ENCODE results near the gene PRPH. TPM values are rescaled to one million over a fixed set of nuclear protein-coding genes. Genes with fewer than 3 reads are reported as not detected.

Gene PRPH
- total and polyA plus RNA-seq, 2 of the 13 experiments (the other 11 are each of a cell fraction or from before 2014, with no cell fraction given) = 0.12 TPM; not detected in 1

GRCh38 chr12:49347311-49348193 lies 52.6 kb downstream of the PRPH start (continued):
- TF ChIP-seq, protein P1, sequence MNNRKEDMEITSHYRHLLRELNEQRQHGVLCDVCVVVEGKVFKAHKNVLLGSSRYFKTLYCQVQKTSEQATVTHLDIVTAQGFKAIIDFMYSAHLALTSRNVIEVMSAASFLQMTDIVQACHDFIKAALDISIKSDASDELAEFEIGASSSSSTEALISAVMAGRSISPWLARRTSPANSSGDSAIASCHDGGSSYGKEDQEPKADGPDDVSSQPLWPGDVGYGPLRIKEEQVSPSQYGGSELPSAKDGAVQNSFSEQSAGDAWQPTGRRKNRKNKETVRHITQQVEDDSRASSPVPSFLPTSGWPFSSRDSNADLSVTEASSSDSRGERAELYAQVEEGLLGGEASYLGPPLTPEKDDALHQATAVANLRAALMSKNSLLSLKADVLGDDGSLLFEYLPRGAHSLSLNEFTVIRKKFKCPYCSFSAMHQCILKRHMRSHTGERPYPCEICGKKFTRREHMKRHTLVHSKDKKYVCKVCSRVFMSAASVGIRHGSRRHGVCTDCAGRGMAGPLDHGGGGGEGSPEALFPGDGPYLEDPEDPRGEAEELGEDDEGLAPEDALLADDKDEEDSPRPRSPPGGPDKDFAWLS (CRISPR knock-in tag; IDR thresholded peaks at IDR 0.05; ENCODE audit: borderline replicate concordance) = 0 out of 2 replicates have a peak, but pooled peaks have one; percentile 93
- peak; percentile 97 for TF ChIP-seq KDM3A (CRISPR knock-in tag; IDR thresholded peaks at IDR 0.05; ENCODE audit: low read depth)
- peak; percentile 93 for TF ChIP-seq ELF4 (CRISPR knock-in tag; IDR thresholded peaks at IDR 0.05; ENCODE audit: borderline replicate concordance)
- TF ChIP-seq MATR3 (CRISPR knock-in tag; IDR thresholded peaks at IDR 0.05) = no peak
- no peak for TF ChIP-seq PBX2 (CRISPR knock-in tag; IDR thresholded peaks at IDR 0.05)
- TF ChIP-seq ZFP41 (CRISPR knock-in tag; IDR thresholded peaks at IDR 0.05; ENCODE audit: borderline replicate concordance) = 0 out of 2 replicates have a peak, but pooled peaks have one; percentile 71
- TF ChIP-seq, protein P2, sequence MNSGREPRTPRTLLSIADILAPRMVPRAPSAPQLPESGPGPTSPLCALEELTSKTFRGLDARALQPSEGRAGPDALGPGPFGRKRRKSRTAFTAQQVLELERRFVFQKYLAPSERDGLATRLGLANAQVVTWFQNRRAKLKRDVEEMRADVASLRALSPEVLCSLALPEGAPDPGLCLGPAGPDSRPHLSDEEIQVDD (CRISPR knock-in tag; IDR thresholded peaks at IDR 0.05; ENCODE audit: borderline replicate concordance) = no peak
- TF ChIP-seq ZNF768 (CRISPR knock-in tag; IDR thresholded peaks at IDR 0.05) = peak; percentile 71; the same call in 1 of the 2 replicates
- TF ChIP-seq TOE1 (CRISPR knock-in tag; IDR thresholded peaks at IDR 0.05) = no peak
- TF ChIP-seq PHF20 (CRISPR knock-in tag; IDR thresholded peaks at IDR 0.05) = peak; percentile 81
- peak; percentile 79; the same call in 1 of the 2 replicates for TF ChIP-seq ZKSCAN8 (CRISPR knock-in tag; IDR thresholded peaks at IDR 0.05; ENCODE audit: borderline replicate concordance)
- TF ChIP-seq ZSCAN12 (CRISPR knock-in tag; IDR thresholded peaks at IDR 0.05) = peak; percentile 64
- no peak for TF ChIP-seq SRSF9 (IDR thresholded peaks at IDR 0.05; ENCODE audit: borderline replicate concordance, insufficient read depth, low read depth, low read length, poor library complexity, severe bottlenecking)
- TF ChIP-seq, protein P3, sequence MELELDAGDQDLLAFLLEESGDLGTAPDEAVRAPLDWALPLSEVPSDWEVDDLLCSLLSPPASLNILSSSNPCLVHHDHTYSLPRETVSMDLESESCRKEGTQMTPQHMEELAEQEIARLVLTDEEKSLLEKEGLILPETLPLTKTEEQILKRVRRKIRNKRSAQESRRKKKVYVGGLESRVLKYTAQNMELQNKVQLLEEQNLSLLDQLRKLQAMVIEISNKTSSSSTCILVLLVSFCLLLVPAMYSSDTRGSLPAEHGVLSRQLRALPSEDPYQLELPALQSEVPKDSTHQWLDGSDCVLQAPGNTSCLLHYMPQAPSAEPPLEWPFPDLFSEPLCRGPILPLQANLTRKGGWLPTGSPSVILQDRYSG (CRISPR knock-in tag; IDR thresholded peaks at IDR 0.05) = peak; percentile 81; the same call in 1 of the 2 replicates
- TF ChIP-seq AGO2 (optimal IDR thresholded peaks at IDR 0.05; ENCODE audit: low read depth, low read length) = no peak
- peak; percentile 83; the same call in 1 of the 2 replicates for TF ChIP-seq ZNF749 (CRISPR knock-in tag; IDR thresholded peaks at IDR 0.05; ENCODE audit: borderline replicate concordance)
- TF ChIP-seq PAF1 (CRISPR knock-in tag; IDR thresholded peaks at IDR 0.05) = no peak
- no peak for TF ChIP-seq SRSF4 (IDR thresholded peaks at IDR 0.05; ENCODE audit: low read depth, low read length, poor library complexity, severe bottlenecking)
- no peak for TF ChIP-seq RFX3 (CRISPR knock-in tag; IDR thresholded peaks at IDR 0.05)
- peak; percentile 86 for TF ChIP-seq ZNF317 (CRISPR knock-in tag; IDR thresholded peaks at IDR 0.05)
- TF ChIP-seq ZNF281 (CRISPR knock-in tag; IDR thresholded peaks at IDR 0.05; ENCODE audit: borderline replicate concordance) = 0 out of 2 replicates have a peak, but pooled peaks have one; percentile 41

All from HepG2 (cell line).